Breast epithelium (tissue), 4 donors: ENCODE results near the gene PEAK1. TPM values are rescaled to one million over a fixed set of nuclear protein-coding genes. Genes with fewer than 3 reads are reported as not detected.

Source experiments
- DNase-seq, 2 donors: peaks; one replicate each; pipeline ENCODE4 v3.0.0-alpha.2; 2019; ENCODE audit warnings: low spot score in 2 of 2
- H3K27ac ChIP-seq, 2 donors: fragments of 200-600 bp; sonication (generic) in 1 of 2; one replicate each; pipeline ENCODE4 v1.5.1; 2016 to 2019; ENCODE audit warnings: mild to moderate bottlenecking in 1 of 2
- H3K27me3 ChIP-seq, 2 donors: fragments of 200-600 bp; sonication (generic) in 1 of 2; one replicate each; pipeline versions ENCODE4 v1.5.1 to v1.6.0; 2017 to 2019; ENCODE audit warnings: control low read depth in 1 of 2, mild to moderate bottlenecking in 1 of 2
- H3K36me3 ChIP-seq: fragments of 200-600 bp; one replicate; pipeline ENCODE4 v1.5.1; 2019
- H3K4me1 ChIP-seq, 2 donors: fragments of 200-600 bp; sonication (generic); one replicate each; pipeline ENCODE4 v1.5.1; 2016 to 2019; ENCODE audit warnings: control low read depth in 1 of 2
- H3K4me3 ChIP-seq, 3 donors: fragments of 200-600 bp; sonication (generic); 1 replicate in 2 of 3; 2 replicates in 1 of 3; pipeline ENCODE4 v1.5.1; 2016 to 2019; ENCODE audit warnings: mild to moderate bottlenecking in 3 of 3, moderate library complexity in 2 of 3
- H3K9me3 ChIP-seq, 2 donors: fragments of 200-600 bp; sonication (generic) in 1 of 2; one replicate each; pipeline ENCODE4 v1.5.1; 2016 to 2019; ENCODE audit warnings: control low read depth in 1 of 2
- CTCF ChIP-seq, 3 donors: fragments of 450-650 bp; IDR thresholded peaks; one replicate each; pipeline ENCODE4 v1.5.1; 2016 to 2017; ENCODE audit warnings: antibody characterized with exemption in 3 of 3, mild to moderate bottlenecking in 3 of 3, moderate library complexity in 3 of 3
- POLR2A ChIP-seq: fragments of 450-650 bp; IDR thresholded peaks from one replicate; pipeline ENCODE4 v1.6.1; 2016; ENCODE audit warnings: antibody characterized with exemption, mild to moderate bottlenecking, moderate library complexity
- POLR2AphosphoS5 ChIP-seq, 3 donors: sonication (generic); formaldehyde crosslinking; IDR thresholded peaks; one replicate each; pipeline ENCODE4 v1.6.1; 2017; ENCODE audit warnings: antibody characterized with exemption in 3 of 3
- intact Hi-C: fragments of 100-400 bp; cut with DNase I; formaldehyde crosslinking; loops from one replicate; pipeline ENCODE4 v1.15.1; 2023; ENCODE audit warnings: low total_unique reads
- total RNA-seq, 3 donors: library from RNA; depleted of rRNA; stranded (reverse); fragments of >200 nt; gene quantifications; one replicate each; pipeline ENCODE4 v1.1.0, GENCODE V29; 2016

The PEAK1 gene
- total RNA-seq, 3 donors from 2014 or later, result 48.5 to 99.5 (median 55.2) TPM

DNA sequence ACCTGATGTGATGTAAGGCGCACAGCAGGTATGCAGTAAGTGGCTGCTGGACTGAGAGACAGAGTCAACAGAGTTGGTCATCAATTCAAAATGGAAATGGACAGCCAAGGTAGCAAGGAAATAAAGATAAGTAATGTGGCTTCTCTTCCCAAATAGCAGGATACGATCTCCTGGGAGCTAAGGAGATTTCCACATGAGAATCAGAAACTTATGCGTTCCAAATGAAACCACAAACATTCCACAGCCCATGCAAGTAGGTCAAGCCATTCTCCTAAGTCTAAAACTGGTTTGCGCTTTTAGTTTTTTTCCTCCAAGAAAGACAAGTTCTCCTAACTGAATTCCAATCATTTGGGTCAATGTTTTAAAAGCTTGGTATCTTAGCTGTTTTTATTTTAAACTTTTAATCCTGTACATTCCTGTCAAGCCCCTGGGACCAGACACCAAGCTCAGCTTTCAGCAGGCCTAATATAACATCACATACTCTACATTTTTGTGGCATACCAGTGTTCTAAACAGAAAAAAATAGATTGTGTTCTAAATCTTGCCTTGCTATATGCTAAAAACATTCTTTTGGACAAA lies 275.3 kb downstream of the PEAK1 start:
- Histone ChIP-seq H3K4me1 (peaks cover 0 to 23% of the 10 kb centered on the region in 2 donors), H3K27me3 (no peaks in the 10 kb centered on the region), H3K27ac (peak overlapping the region; percentile 79 to 84), H3K36me3 (no peaks in the 10 kb centered on the region), H3K9me3 (peaks cover 8 to 9% of the 10 kb centered on the region in 2 donors), H3K4me3 (no peak overlapping the region)
- intact Hi-C loops, result no loop called here
- TF ChIP-seq POLR2A, result no peak
- no peak for DNase-seq

GRCh38 chr15:77144026-77144425 lies 275.9 kb downstream of the PEAK1 start:
- Histone ChIP-seq H3K27me3 (no peaks in the 10 kb centered on the region), H3K36me3 (no peaks in the 10 kb centered on the region), H3K9me3 (peaks cover 8 to 9% of the 10 kb centered on the region in 2 donors), H3K27ac (peak overlapping the region; percentile 79 to 84), H3K4me3 (no peak overlapping the region), H3K4me1 (peaks cover 0 to 23% of the 10 kb centered on the region in 2 donors)
- intact Hi-C loops, result no loop called here
- DNase-seq, result no peak
- TF ChIP-seq CTCF (IDR thresholded peaks at IDR 0.05) (no peak), POLR2A (no peak), POLR2AphosphoS5 (IDR thresholded peaks at IDR 0.05) (no peak)

GRCh38 chr15:77143616-77144015 lies 276.3 kb downstream of the PEAK1 start:
- H3K27me3 ChIP-seq, result no peaks in the 10 kb centered on the region
- H3K27ac ChIP-seq, result peak overlapping the region; percentile 79 to 84
- H3K4me3 ChIP-seq, result no peak overlapping the region
- H3K4me1 ChIP-seq, result peaks cover 0 to 23% of the 10 kb centered on the region in 2 donors
- DNase-seq, result no peak
- no peaks in the 10 kb centered on the region for H3K36me3 ChIP-seq
- TF ChIP-seq POLR2A (no peak), POLR2AphosphoS5 (IDR thresholded peaks at IDR 0.05) (no peak), CTCF (IDR thresholded peaks at IDR 0.05) (no peak)
- intact Hi-C loops, result no loop called here
- peaks cover 8 to 9% of the 10 kb centered on the region in 2 donors for H3K9me3 ChIP-seq

- no peak overlapping the region for H3K4me3 ChIP-seq
- no peaks in the 10 kb centered on the region for H3K27me3 ChIP-seq
- DNase-seq, result no peak
- intact Hi-C loops, result no loop called here
- H3K36me3 ChIP-seq, result no peaks in the 10 kb centered on the region
- peak overlapping the region; percentile 79 to 84 for H3K27ac ChIP-seq
- TF ChIP-seq CTCF (IDR thresholded peaks at IDR 0.05) (no peak), POLR2AphosphoS5 (IDR thresholded peaks at IDR 0.05) (no peak), POLR2A (no peak)
- H3K9me3 ChIP-seq, result peaks cover 8 to 9% of the 10 kb centered on the region in 2 donors
- peaks cover 0 to 23% of the 10 kb centered on the region in 2 donors for H3K4me1 ChIP-seq
Observed at GRCh38 chr15:77143191-77143590, 276.7 kb downstream of the PEAK1 start.

- Histone ChIP-seq H3K4me1 (peaks cover 0 to 14% of the 10 kb centered on the region in 2 donors), H3K27me3 (no peaks in the 10 kb centered on the region), H3K9me3 (peaks cover 8 to 9% of the 10 kb centered on the region in 2 donors), H3K36me3 (no peaks in the 10 kb centered on the region), H3K27ac (no peak overlapping the region), H3K4me3 (no peak overlapping the region)
- intact Hi-C loops, result no loop called here
- no peak for TF ChIP-seq POLR2A
- no peak for TF ChIP-seq POLR2AphosphoS5 (IDR thresholded peaks at IDR 0.05)
- no peak for TF ChIP-seq CTCF (IDR thresholded peaks at IDR 0.05)
- no peak for DNase-seq
Observed at GRCh38 chr15:77140220-77140619, 279.7 kb downstream of the PEAK1 start.
